ENCODE measurements around the gene MST1R. TPM values are rescaled to one million over a fixed set of nuclear protein-coding genes. Genes with fewer than 3 reads are reported as not detected.

MST1R gene
- total RNA-seq, 4 donors from 2014 or later, result 23.1 to 233 (median 146) TPM

DNA sequence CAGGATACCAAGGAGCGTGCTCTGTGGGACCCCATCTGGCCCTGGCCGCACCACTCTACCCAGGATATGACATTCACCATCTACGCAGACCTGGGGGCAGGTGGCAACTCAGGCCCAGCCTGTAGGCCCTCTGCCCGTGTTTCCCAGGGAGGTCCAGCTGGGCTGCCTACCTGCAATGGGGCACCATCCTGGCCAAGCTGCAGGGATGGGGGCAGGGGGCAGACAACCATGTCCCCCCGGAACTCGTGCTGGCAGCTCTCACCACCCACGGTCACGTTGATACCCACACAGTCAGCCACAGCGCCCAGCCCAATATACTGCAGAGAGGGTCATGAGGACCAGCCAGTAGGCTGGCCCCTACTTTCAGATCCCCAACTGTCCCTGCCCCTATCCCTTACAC lies 7.9 kb downstream of the MST1R start:
- Histone ChIP-seq H3K36me3 (peaks cover 0 to 65% (median 0%) of the 10 kb centered on the region in 3 donors), H3K9me3 (no peaks in the 10 kb centered on the region), H3K27ac (no peak overlapping the region), H3K27me3 (no peaks in the 10 kb centered on the region), H3K4me1 (peaks cover 0 to 10% (median 0%) of the 10 kb centered on the region in 4 donors), H3K4me3 (no peak overlapping the region)
- TF ChIP-seq CTCF (IDR thresholded peaks at IDR 0.05) (no peak), POLR2A (IDR thresholded peaks at IDR 0.05) (no peak)
- no peak for DNase-seq

DNA sequence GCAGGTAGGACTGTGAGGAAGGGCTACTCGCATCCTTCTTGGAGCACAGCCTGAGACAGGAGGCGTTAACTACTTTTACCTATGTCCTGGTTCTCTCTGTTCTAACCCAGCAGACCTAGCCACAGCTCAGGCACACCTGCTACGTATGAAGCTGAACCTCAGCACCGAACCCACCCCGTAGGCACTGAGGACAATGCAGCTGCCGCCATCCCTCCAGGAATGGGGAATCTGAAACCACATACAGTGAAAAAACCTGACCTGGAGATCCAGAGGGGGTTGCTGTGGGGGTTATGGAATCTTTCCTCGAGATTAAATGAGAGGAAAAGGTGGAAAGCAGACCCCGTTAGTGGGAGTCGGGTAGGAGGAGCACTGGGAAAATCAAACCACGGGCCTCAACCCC lies 14.4 kb downstream of the MST1R start:
- H3K9me3 ChIP-seq, result no peaks in the 10 kb centered on the region
- DNase-seq, result no peak
- no peak overlapping the region for H3K27ac ChIP-seq
- no peaks in the 10 kb centered on the region for H3K27me3 ChIP-seq
- H3K4me1 ChIP-seq, result no peaks in the 10 kb centered on the region
- TF ChIP-seq CTCF (IDR thresholded peaks at IDR 0.05) (no peak), POLR2A (IDR thresholded peaks at IDR 0.05) (no peak)
- H3K4me3 ChIP-seq, result no peak overlapping the region
- H3K36me3 ChIP-seq, result peaks cover 0 to 41% (median 0%) of the 10 kb centered on the region in 3 donors

DNA sequence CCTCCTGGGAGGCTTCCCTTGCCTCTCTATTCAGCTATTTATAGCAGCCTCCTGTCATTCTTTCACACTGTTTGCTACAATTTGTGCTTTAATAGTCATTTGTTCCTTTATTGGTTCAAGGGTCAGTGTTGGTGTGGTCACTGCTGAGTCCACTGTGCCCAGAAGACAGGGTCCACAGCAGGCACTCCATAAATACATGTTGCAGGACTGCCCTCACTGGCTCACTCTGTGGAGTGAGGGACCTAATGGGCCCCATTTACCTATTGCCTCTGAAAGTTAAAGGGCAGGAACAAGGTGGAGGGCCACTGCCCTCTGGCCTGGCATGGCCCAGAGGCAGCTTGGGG lies 16.8 kb downstream of the MST1R start:
- peak overlapping the region in 2 of 4 donors; percentile 17 to 52 for H3K27ac ChIP-seq
- peaks cover 0 to 25% (median 0%) of the 10 kb centered on the region in 3 donors for H3K36me3 ChIP-seq
- H3K27me3 ChIP-seq, result no peaks in the 10 kb centered on the region
- no peaks in the 10 kb centered on the region for H3K9me3 ChIP-seq
- TF ChIP-seq CTCF (IDR thresholded peaks at IDR 0.05), result no peak
- TF ChIP-seq POLR2A (IDR thresholded peaks at IDR 0.05), result no peak
- no peak overlapping the region for H3K4me3 ChIP-seq
- DNase-seq, result no peak
- peaks cover 0 to 8% (median 0%) of the 10 kb centered on the region in 4 donors for H3K4me1 ChIP-seq

DNA sequence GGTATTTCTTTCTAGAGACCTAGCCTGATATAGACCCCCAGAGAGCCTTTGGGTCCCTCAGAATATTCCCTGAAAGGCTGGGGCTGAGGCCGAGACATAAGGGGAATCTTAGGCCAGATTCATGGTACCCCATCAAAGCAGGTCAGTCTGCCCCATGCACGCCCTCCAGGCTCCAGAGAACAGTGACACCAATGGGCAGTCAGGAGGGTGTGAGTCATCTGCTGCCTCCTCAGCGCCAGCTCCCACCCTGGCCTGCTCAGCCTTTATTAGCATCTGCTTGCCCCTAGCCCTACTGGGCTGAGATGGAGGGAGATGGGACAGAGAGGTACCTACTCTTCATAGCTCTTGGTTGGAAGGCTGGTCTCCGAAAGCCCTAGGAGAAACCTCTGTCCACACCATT lies 19.7 kb downstream of the MST1R start:
- Histone ChIP-seq H3K4me3 (no peak overlapping the region), H3K27me3 (no peaks in the 10 kb centered on the region), H3K9me3 (no peaks in the 10 kb centered on the region), H3K4me1 (peaks cover 0 to 17% (median 0%) of the 10 kb centered on the region in 4 donors), H3K27ac (no peak overlapping the region), H3K36me3 (peaks cover 0 to 4% (median 0%) of the 10 kb centered on the region in 3 donors)
- TF ChIP-seq POLR2A (IDR thresholded peaks at IDR 0.05) (no peak), CTCF (IDR thresholded peaks at IDR 0.05) (no peak)
- DNase-seq, result no peak

DNA sequence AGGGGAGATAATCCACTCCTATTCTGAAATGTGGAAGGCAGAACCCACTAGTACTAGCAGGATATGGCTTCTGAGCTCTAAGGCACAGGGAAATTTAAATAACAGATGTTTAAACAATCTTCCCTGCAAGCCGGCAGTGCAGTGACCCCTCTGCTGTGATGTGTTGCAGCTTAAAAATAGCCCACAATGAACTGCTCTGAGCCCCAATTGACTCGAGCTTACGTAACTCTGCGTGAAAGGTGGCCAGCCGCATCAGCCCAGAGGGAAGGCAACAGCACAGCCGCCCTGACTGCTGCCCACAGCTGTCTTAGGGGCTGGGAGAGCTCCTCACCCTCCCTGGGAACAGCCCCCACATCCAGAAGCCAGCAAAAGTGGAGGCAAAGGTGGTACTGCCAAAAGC lies 21.5 kb downstream of the MST1R start:
- Histone ChIP-seq H3K9me3 (no peaks in the 10 kb centered on the region), H3K27ac (no peak overlapping the region), H3K4me1 (peaks cover 0 to 17% (median 0%) of the 10 kb centered on the region in 4 donors), H3K36me3 (no peaks in the 10 kb centered on the region), H3K4me3 (no peak overlapping the region), H3K27me3 (no peaks in the 10 kb centered on the region)
- no peak for DNase-seq
- TF ChIP-seq POLR2A (IDR thresholded peaks at IDR 0.05) (no peak), CTCF (IDR thresholded peaks at IDR 0.05) (no peak)
